ENCODE data around the gene EIF3K. TPM values are rescaled to one million over a fixed set of nuclear protein-coding genes. Genes with fewer than 3 reads are reported as not detected.
A peak's percentile ranks its signal among the peaks of the same experiment; 100 is the strongest.

EIF3K gene
- total RNA-seq, 1 donor from 2014 or later: 344 TPM

GRCh38 chr19:38644719-38645118, 25.7 kb downstream of the EIF3K start:
- H3K27ac Mint-ChIP-seq: no peak overlapping the region
- TF ChIP-seq CTCF (IDR thresholded peaks at IDR 0.05): no peak
- peaks cover 24% of the 10 kb centered on the region for H3K4me1 Mint-ChIP-seq
- ATAC-seq (ENCODE audit: low read depth) (no peak), DNase-seq (no peak)
- H3K27me3 Mint-ChIP-seq: no peaks in the 10 kb centered on the region
- no peak overlapping the region for H3K4me3 Mint-ChIP-seq
- POLR2A ChIA-PET: interaction anchor here (1.0 kb wide), 1 partner anchor 27 kb away, joined by 3 read pairs; the partner anchor contains the start of gene MAP4K1
- no peaks in the 10 kb centered on the region for H3K9me3 Mint-ChIP-seq
- H3K36me3 Mint-ChIP-seq (ENCODE audit: low read depth): peaks cover 11% of the 10 kb centered on the region
- CTCF ChIA-PET: no interaction called here
- intact Hi-C loops (cut with micrococcal nuclease): loop anchor here (5.0 kb wide), 1 partner anchor 38 kb away; no protein-coding TSS in a partner anchor

DNA sequence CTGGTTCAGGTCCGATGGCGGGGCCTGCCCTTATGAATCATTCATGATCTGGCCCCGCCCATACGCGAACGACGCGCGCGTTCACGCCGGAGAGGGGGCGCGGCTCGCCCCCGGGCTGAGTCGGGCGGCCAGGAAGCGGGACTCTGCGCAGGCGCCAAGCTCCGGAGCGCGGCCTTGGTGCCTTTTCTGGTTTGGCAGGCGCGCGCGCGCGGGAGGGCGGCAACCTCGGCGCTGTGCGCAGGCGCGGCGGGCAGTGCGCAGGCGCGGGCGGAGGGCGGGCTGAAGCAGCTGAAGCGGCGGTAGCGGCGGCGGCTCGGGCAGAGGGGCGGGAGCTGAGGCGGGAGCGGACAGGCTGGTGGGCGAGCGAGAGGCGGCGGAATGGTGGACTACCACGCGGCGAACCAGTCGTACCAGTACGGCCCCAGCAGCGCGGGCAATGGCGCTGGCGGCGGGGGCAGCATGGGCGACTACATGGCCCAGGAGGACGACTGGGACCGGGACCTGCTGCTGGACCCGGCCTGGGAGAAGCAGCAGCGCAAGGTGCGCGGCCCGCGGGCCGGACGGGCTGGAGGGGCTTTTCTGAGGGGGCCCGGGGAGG, 28.5 kb downstream of the EIF3K start, which contains the start of gene ACTN4:
ACTN4 (plus strand) TSS at position 282 of the 598 bp plus-strand sequence; CDS start at position 379, 97 bp downstream.
- peaks cover 13% of the 10 kb centered on the region for H3K36me3 Mint-ChIP-seq (ENCODE audit: low read depth)
- ATAC-seq (ENCODE audit: low read depth) (peak; percentile 91), DNase-seq (peak; percentile 100)
- ChIA-PET CTCF (interaction anchor here (0.8 to 2.1 kb wide), 5 partner anchors 11 to 284 kb away, joined by 3 to 10 read pairs (median 3); partner anchors contain the start of gene FAM98C), POLR2A (interaction anchor here (0.5 to 4.2 kb wide), 27 partner anchors 9 to 1756 kb away, joined by 3 to 21 read pairs (median 4); partner anchors contain the start of genes ECH1, EIF3K, FAM98C and MAP4K1)
- peak within 1 kb of the TSS; percentile 95 for H3K4me3 Mint-ChIP-seq
- H3K27me3 Mint-ChIP-seq: no peaks in the 10 kb centered on the region
- intact Hi-C loops (cut with micrococcal nuclease): loop anchor here (1.0 to 5.0 kb wide), 7 partner anchors 10 to 283 kb away; partner anchors contain the start of genes ECH1, EIF3K, MRPS12 and SARS2
- no peak for TF ChIP-seq CTCF (IDR thresholded peaks at IDR 0.05)
- peak within 1 kb of the TSS; percentile 82 for H3K27ac Mint-ChIP-seq
- H3K9me3 Mint-ChIP-seq: no peaks in the 10 kb centered on the region
- H3K4me1 Mint-ChIP-seq: peaks cover 42% of the 10 kb centered on the region

GRCh38 chr19:38647966-38648768, 29.2 kb downstream of the EIF3K start:
- no peak for DNase-seq
- Mint-ChIP-seq H3K4me1 (peaks cover 46% of the 10 kb centered on the region), H3K4me3 (peak overlapping the region; percentile 95), H3K36me3 (ENCODE audit: low read depth) (peaks cover 13% of the 10 kb centered on the region), H3K9me3 (no peaks in the 10 kb centered on the region), H3K27ac (peak overlapping the region; percentile 71), H3K27me3 (no peaks in the 10 kb centered on the region)
- ChIA-PET CTCF (interaction anchor here (0.8 to 2.1 kb wide), 6 partner anchors 11 to 283 kb away, joined by 3 to 10 read pairs (median 3); partner anchors contain the start of gene FAM98C), POLR2A (interaction anchor here (0.6 to 4.2 kb wide), 21 partner anchors 20 to 1173 kb away, joined by 3 to 21 read pairs (median 4); partner anchors contain the start of genes ECH1, EIF3K, FAM98C and MAP4K1)
- no peak for ATAC-seq (ENCODE audit: low read depth)
- TF ChIP-seq CTCF (IDR thresholded peaks at IDR 0.05): no peak
- intact Hi-C loops (cut with micrococcal nuclease): loop anchor here (1.0 to 5.0 kb wide), 8 partner anchors 11 to 282 kb away; partner anchors contain the start of genes ECH1, EIF3K, MRPS12 and SARS2

DNA sequence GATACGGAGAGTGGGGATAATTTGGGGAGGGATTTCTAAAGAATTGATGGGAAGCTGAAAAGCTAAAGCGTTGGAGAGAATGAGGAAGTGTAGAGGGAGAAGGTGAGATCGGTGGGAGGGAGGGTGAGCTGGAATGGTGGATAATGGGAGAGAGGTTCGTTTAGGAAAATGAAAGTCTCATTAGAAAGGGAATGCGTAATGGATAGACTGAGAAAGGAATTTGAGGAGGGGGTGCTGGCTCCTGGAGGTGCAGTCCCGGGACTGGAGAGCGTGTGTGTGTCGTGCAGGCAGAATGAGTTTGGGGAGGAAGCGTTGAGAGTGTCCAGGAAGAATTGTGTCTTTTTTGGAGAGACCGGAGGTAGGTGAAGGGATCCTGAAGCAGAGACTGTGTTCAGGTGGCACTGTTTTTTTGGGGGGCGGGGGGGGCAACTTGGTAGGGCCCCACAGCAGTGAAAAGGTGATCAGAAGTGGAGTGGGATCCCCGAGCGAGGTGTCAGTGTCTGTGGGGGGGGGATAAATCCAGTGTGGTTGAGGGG, 29.8 kb downstream of the EIF3K start:
- ChIA-PET POLR2A (interaction anchor here (0.9 to 4.2 kb wide), 6 partner anchors 19 to 763 kb away, joined by 3 to 21 read pairs (median 5); partner anchors contain the start of genes MRPS12, PLEKHG2 and SARS2), CTCF (interaction anchor here (1.0 kb wide), 1 partner anchor 12 kb away, joined by 3 read pairs; no protein-coding TSS in a partner anchor)
- no peak for TF ChIP-seq CTCF (IDR thresholded peaks at IDR 0.05)
- H3K36me3 Mint-ChIP-seq (ENCODE audit: low read depth): peaks cover 18% of the 10 kb centered on the region
- H3K4me1 Mint-ChIP-seq: peaks cover 52% of the 10 kb centered on the region
- H3K27ac Mint-ChIP-seq: peak overlapping the region; percentile 37
- no peaks in the 10 kb centered on the region for H3K27me3 Mint-ChIP-seq
- H3K4me3 Mint-ChIP-seq: peak overlapping the region; percentile 95
- H3K9me3 Mint-ChIP-seq: no peaks in the 10 kb centered on the region
- DNase-seq (no peak), ATAC-seq (ENCODE audit: low read depth) (no peak)
- intact Hi-C loops (cut with micrococcal nuclease): loop anchor here (2.0 to 5.0 kb wide), 2 partner anchors 18 to 33 kb away; no protein-coding TSS in a partner anchor

All from activated B cell treated with CpG ODN at 0.5 μM for 24 hours (primary cell).